Neural crest cell (in vitro differentiated cells): ENCODE results near the gene OSGEP. TPM values are rescaled to one million over a fixed set of nuclear protein-coding genes. Genes with fewer than 3 reads are reported as not detected.

Experiments used
- DNase-seq: peaks from one replicate; pipeline ENCODE4 v3.0.0; 2021; ENCODE audit warnings: low read depth, mixed read lengths, low spot score
- H3K27ac Mint-ChIP-seq: one replicate; pipeline ENCODE4 v1.8.0; 2021; ENCODE audit warnings: mild to moderate bottlenecking, mixed read lengths; ENCODE audit not compliant: unreplicated experiment
- H3K27me3 Mint-ChIP-seq: 2 replicates; pipeline ENCODE4 v1.8.0; 2021; ENCODE audit warnings: low read depth, mild to moderate bottlenecking, mixed read lengths
- H3K36me3 Mint-ChIP-seq: 2 replicates; pipeline ENCODE4 v1.8.0; 2021; ENCODE audit warnings: low read depth, mild to moderate bottlenecking, mixed read lengths
- H3K4me1 Mint-ChIP-seq: 2 replicates; pipeline ENCODE4 v1.8.0; 2021; ENCODE audit warnings: mixed read lengths
- H3K4me3 Mint-ChIP-seq: one replicate; pipeline ENCODE4 v1.8.0; 2021; ENCODE audit warnings: mild to moderate bottlenecking, mixed read lengths
- H3K9me3 Mint-ChIP-seq: 2 replicates; pipeline ENCODE4 v1.8.0; 2021; ENCODE audit warnings: mixed read lengths
- CTCF ChIP-seq: fragments of 200-600 bp; sonication (generic); conservative IDR thresholded peaks from 2 replicates; pipeline ENCODE4 v1.5.0; 2021; ENCODE audit warnings: antibody characterized with exemption, mild to moderate bottlenecking
- total RNA-seq: library from RNA; stranded (reverse); gene quantifications from 2 replicates; pipeline ENCODE4 v1.2.1, GENCODE V29; 2021

The OSGEP gene
- total RNA-seq, 1 donor from 2014 or later, result 68.1 TPM

- Mint-ChIP-seq H3K9me3 (peaks cover 2% of the 10 kb centered on the region), H3K27me3 (peaks cover 13% of the 10 kb centered on the region), H3K4me3 (no peak overlapping the region), H3K36me3 (no peaks in the 10 kb centered on the region), H3K27ac (no peak overlapping the region), H3K4me1 (no peaks in the 10 kb centered on the region)
- no peak for DNase-seq
- TF ChIP-seq CTCF, result no peak
Observed at GRCh38 chr14:20498622-20499021, 44.0 kb upstream of the OSGEP start.

GRCh38 chr14:20494935-20495766, 40.5 kb upstream of the OSGEP start:
- Mint-ChIP-seq H3K36me3 (no peaks in the 10 kb centered on the region), H3K27ac (no peak overlapping the region), H3K27me3 (peaks cover 23% of the 10 kb centered on the region), H3K9me3 (no peaks in the 10 kb centered on the region), H3K4me3 (no peak overlapping the region), H3K4me1 (no peaks in the 10 kb centered on the region)
- no peak for DNase-seq
- no peak for TF ChIP-seq CTCF

- DNase-seq, result no peak
- TF ChIP-seq CTCF, result no peak
- H3K9me3 Mint-ChIP-seq, result no peaks in the 10 kb centered on the region
- H3K4me1 Mint-ChIP-seq, result no peaks in the 10 kb centered on the region
- no peak overlapping the region for H3K4me3 Mint-ChIP-seq
- no peak overlapping the region for H3K27ac Mint-ChIP-seq
- H3K36me3 Mint-ChIP-seq, result no peaks in the 10 kb centered on the region
- H3K27me3 Mint-ChIP-seq, result peaks cover 28% of the 10 kb centered on the region
Observed at GRCh38 chr14:20493634-20494033, 39.0 kb upstream of the OSGEP start.

- no peaks in the 10 kb centered on the region for H3K36me3 Mint-ChIP-seq
- H3K27ac Mint-ChIP-seq, result no peak overlapping the region
- H3K4me3 Mint-ChIP-seq, result no peak overlapping the region
- no peak for DNase-seq
- no peaks in the 10 kb centered on the region for H3K4me1 Mint-ChIP-seq
- TF ChIP-seq CTCF, result no peak
- H3K9me3 Mint-ChIP-seq, result no peaks in the 10 kb centered on the region
- H3K27me3 Mint-ChIP-seq, result peaks cover 28% of the 10 kb centered on the region
Observed at GRCh38 chr14:20492486-20492885, 37.9 kb upstream of the OSGEP start.

- H3K4me1 Mint-ChIP-seq, result no peaks in the 10 kb centered on the region
- peaks cover 30% of the 10 kb centered on the region for H3K27me3 Mint-ChIP-seq
- no peak overlapping the region for H3K4me3 Mint-ChIP-seq
- no peaks in the 10 kb centered on the region for H3K36me3 Mint-ChIP-seq
- no peak overlapping the region for H3K27ac Mint-ChIP-seq
- H3K9me3 Mint-ChIP-seq, result no peaks in the 10 kb centered on the region
- no peak for DNase-seq
- no peak for TF ChIP-seq CTCF
Observed at GRCh38 chr14:20490563-20490962, 36.0 kb upstream of the OSGEP start.
